Astrocyte (in vitro differentiated cells and primary cell): ENCODE results near the gene SPOPL. TPM values are rescaled to one million over a fixed set of nuclear protein-coding genes. Genes with fewer than 3 reads are reported as not detected.

Experiments
- DNase-seq: peaks from one replicate; pipeline ENCODE4 v3.0.0-alpha.2; 2010; ENCODE audit warnings: low read depth
- FAIRE-seq: peaks from 2 replicates; lab custom pipeline; 2011; peaks lifted over from hg19 to GRCh38; lab: Jason Lieb, UNC
- H2AFZ ChIP-seq: 2 replicates; pipeline ENCODE4 v1.6.0; 2012; ENCODE audit warnings: low read depth, low read length, inconsistent platforms
- H3K27ac ChIP-seq: 2 replicates; pipeline ENCODE4 v1.5.1; 2011; ENCODE audit warnings: low read depth, low read length, inconsistent platforms
- H3K27me3 ChIP-seq: 2 replicates; pipeline ENCODE4 v1.6.0; 2011; ENCODE audit warnings: low read length, inconsistent platforms; ENCODE audit not compliant: insufficient read depth
- H3K36me3 ChIP-seq: 2 replicates; pipeline ENCODE4 v1.5.1; 2011; ENCODE audit warnings: low read length, inconsistent platforms; ENCODE audit not compliant: insufficient read depth
- H3K4me1 ChIP-seq: 2 replicates; pipeline ENCODE4 v1.5.1; 2011; ENCODE audit warnings: low read length, inconsistent platforms; ENCODE audit not compliant: insufficient read depth
- H3K4me2 ChIP-seq: 2 replicates; pipeline ENCODE4 v1.6.0; 2012; ENCODE audit warnings: low read length, inconsistent platforms
- H3K4me3 ChIP-seq: 2 replicates; pipeline ENCODE4 v1.5.1; 2011; ENCODE audit warnings: low read depth, mild to moderate bottlenecking, low read length, inconsistent platforms; ENCODE audit not compliant: insufficient read depth
- H3K79me2 ChIP-seq: 2 replicates; pipeline ENCODE4 v1.6.0; 2012; ENCODE audit warnings: mild to moderate bottlenecking, low read length, inconsistent platforms; ENCODE audit not compliant: insufficient read depth
- H3K9ac ChIP-seq: 2 replicates; pipeline ENCODE4 v1.6.0; 2012; ENCODE audit warnings: mild to moderate bottlenecking, low read length, inconsistent platforms
- H3K9me3 ChIP-seq: 2 replicates; pipeline ENCODE4 v1.5.1; 2012; ENCODE audit warnings: low read depth, mild to moderate bottlenecking, low read length, inconsistent platforms; ENCODE audit not compliant: insufficient read depth
- H4K20me1 ChIP-seq: 2 replicates; pipeline ENCODE4 v1.6.0; 2012; ENCODE audit warnings: low read length, inconsistent platforms; ENCODE audit not compliant: insufficient read depth
- H3K27ac Mint-ChIP-seq: one replicate; pipeline ENCODE4 v1.8.0; 2021; ENCODE audit warnings: mild to moderate bottlenecking, mixed read lengths; ENCODE audit not compliant: unreplicated experiment
- H3K27me3 Mint-ChIP-seq: one replicate; pipeline ENCODE4 v1.8.0; 2021; ENCODE audit warnings: low read depth, mixed read lengths; ENCODE audit not compliant: unreplicated experiment
- H3K36me3 Mint-ChIP-seq: one replicate; pipeline ENCODE4 v1.8.0; 2021; ENCODE audit warnings: low read depth, mixed read lengths; ENCODE audit not compliant: unreplicated experiment
- H3K4me1 Mint-ChIP-seq: one replicate; pipeline ENCODE4 v1.8.0; 2021; ENCODE audit warnings: low read depth, mixed read lengths; ENCODE audit not compliant: unreplicated experiment
- H3K4me3 Mint-ChIP-seq: one replicate; pipeline ENCODE4 v1.8.0; 2021; ENCODE audit warnings: mild to moderate bottlenecking, moderate library complexity, mixed read lengths; ENCODE audit not compliant: unreplicated experiment
- H3K9me3 Mint-ChIP-seq: one replicate; pipeline ENCODE4 v1.8.0; 2021; ENCODE audit warnings: mild to moderate bottlenecking, mixed read lengths; ENCODE audit not compliant: unreplicated experiment
- EZH2 ChIP-seq: IDR thresholded peaks from 2 replicates; pipeline ENCODE4 v1.6.1; 2012; ENCODE audit warnings: mild to moderate bottlenecking, low read length, inconsistent platforms; ENCODE audit not compliant: insufficient read depth
- total RNA-seq: library from RNA; stranded (reverse); gene quantifications from 2 replicates; pipeline ENCODE4 v1.2.1, GENCODE V29; 2021
- TF ChIP-seq, protein P1 (sequence below): IDR thresholded peaks from 2 replicates; pipeline ENCODE4 v1.5.1; 2011; ENCODE audit warnings: low read depth, mild to moderate bottlenecking, inconsistent platforms, low read length, moderate library complexity; ENCODE audit not compliant: insufficient read depth

SPOPL gene
- total RNA-seq, 1 donor from 2014 or later: 23.2 TPM

DNA sequence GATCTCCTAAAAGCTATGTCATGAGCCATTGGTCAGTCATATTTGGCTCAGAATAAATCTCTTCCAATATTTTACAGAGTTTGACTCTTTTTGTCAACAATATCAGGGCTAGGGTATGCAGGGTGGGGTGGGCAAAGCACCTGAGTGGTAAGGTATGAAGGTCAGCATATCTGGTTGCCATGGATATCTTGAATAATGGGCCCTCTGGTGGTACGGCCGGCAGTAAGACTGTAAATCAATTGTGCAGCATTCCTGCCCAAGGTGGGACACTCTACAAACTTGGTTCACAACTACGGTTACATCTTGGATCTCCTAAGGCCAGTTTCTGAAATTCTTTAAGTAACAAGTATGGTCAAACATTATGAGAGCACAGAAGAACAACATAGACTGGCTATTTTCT lies 119.6 kb downstream of the SPOPL start:
- Histone ChIP-seq H3K27ac (no peak overlapping the region), H4K20me1 (no peaks in the 10 kb centered on the region), H3K9ac (no peak overlapping the region), H3K79me2 (no peaks in the 10 kb centered on the region), H3K36me3 (no peaks in the 10 kb centered on the region), H2AFZ (no peak overlapping the region), H3K27me3 (no peaks in the 10 kb centered on the region), H3K4me3 (no peak overlapping the region), H3K4me2 (no peak overlapping the region), H3K4me1 (no peaks in the 10 kb centered on the region), H3K9me3 (no peaks in the 10 kb centered on the region)
- Mint-ChIP-seq H3K4me3 (no peak overlapping the region), H3K36me3 (no peaks in the 10 kb centered on the region), H3K9me3 (no peaks in the 10 kb centered on the region), H3K4me1 (no peaks in the 10 kb centered on the region), H3K27ac (no peak overlapping the region), H3K27me3 (peaks cover 1% of the 10 kb centered on the region)
- DNase-seq (no peak), FAIRE-seq (no peak)
- TF ChIP-seq, protein P1, sequence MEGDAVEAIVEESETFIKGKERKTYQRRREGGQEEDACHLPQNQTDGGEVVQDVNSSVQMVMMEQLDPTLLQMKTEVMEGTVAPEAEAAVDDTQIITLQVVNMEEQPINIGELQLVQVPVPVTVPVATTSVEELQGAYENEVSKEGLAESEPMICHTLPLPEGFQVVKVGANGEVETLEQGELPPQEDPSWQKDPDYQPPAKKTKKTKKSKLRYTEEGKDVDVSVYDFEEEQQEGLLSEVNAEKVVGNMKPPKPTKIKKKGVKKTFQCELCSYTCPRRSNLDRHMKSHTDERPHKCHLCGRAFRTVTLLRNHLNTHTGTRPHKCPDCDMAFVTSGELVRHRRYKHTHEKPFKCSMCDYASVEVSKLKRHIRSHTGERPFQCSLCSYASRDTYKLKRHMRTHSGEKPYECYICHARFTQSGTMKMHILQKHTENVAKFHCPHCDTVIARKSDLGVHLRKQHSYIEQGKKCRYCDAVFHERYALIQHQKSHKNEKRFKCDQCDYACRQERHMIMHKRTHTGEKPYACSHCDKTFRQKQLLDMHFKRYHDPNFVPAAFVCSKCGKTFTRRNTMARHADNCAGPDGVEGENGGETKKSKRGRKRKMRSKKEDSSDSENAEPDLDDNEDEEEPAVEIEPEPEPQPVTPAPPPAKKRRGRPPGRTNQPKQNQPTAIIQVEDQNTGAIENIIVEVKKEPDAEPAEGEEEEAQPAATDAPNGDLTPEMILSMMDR: no peak

DNA sequence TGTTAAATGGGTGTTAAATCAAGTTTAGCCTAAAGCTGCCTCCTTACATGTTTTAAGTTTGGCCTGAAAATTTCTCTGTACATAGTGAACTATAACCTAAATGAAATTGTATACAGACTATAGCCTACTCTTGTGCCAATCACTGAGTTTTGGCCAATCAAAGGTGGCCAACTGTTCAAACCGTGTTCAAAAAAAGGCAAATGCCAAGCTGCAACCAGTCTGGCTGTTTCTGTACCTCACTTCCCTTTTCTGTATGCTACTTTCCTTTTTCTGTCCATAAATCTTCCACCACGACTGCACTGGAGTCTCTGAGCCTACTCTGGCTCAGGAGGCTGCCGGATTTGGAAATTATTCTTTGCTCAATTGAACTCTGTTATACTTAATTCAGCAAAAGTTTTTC lies 121.0 kb downstream of the SPOPL start:
- no peak for TF ChIP-seq EZH2
- TF ChIP-seq, protein P1: no peak
- no peak for DNase-seq
- no peaks in the 10 kb centered on the region for H3K9me3 Mint-ChIP-seq
- no peaks in the 10 kb centered on the region for H3K79me2 ChIP-seq
- H3K4me3 Mint-ChIP-seq: no peak overlapping the region
- no peaks in the 10 kb centered on the region for H3K4me1 Mint-ChIP-seq
- H3K9me3 ChIP-seq: no peaks in the 10 kb centered on the region
- H3K36me3 ChIP-seq: no peaks in the 10 kb centered on the region
- no peak overlapping the region for H3K9ac ChIP-seq
- no peak overlapping the region for H3K27ac ChIP-seq
- H3K27me3 Mint-ChIP-seq: peaks cover 1% of the 10 kb centered on the region
- no peaks in the 10 kb centered on the region for H4K20me1 ChIP-seq
- H3K27ac Mint-ChIP-seq: no peak overlapping the region
- H3K36me3 Mint-ChIP-seq: no peaks in the 10 kb centered on the region
- H2AFZ ChIP-seq: no peak overlapping the region
- H3K4me1 ChIP-seq: no peaks in the 10 kb centered on the region
- H3K27me3 ChIP-seq: no peaks in the 10 kb centered on the region
- no peak overlapping the region for H3K4me2 ChIP-seq
- no peak overlapping the region for H3K4me3 ChIP-seq
- FAIRE-seq: no peak
